Left ventricle myocardium inferior (tissue), 1 donor: ENCODE measurements around the gene MEIOSIN. TPM values are rescaled to one million over a fixed set of nuclear protein-coding genes. Genes with fewer than 3 reads are reported as not detected.

Source experiments
- DNase-seq: peaks from one replicate; pipeline ENCODE4 v3.0.0-alpha.2; 2020
- H3K27ac ChIP-seq: fragments of 200-600 bp; replicated peaks from 2 replicates; pipeline ENCODE4 v1.8.0; 2021
- H3K27me3 ChIP-seq: fragments of 200-600 bp; 2 replicates; pipeline ENCODE4 v1.8.0; 2021; ENCODE audit warnings: low read depth
- H3K36me3 ChIP-seq: fragments of 200-600 bp; 2 replicates; pipeline ENCODE4 v1.8.0; 2021
- H3K4me1 ChIP-seq: fragments of 200-600 bp; 2 replicates; pipeline ENCODE4 v1.8.0; 2021
- H3K4me3 ChIP-seq: fragments of 200-600 bp; 2 replicates; pipeline ENCODE4 v1.8.0; 2021; ENCODE audit warnings: mild to moderate bottlenecking, moderate library complexity
- H3K9me3 ChIP-seq: fragments of 200-600 bp; replicated peaks from 2 replicates; pipeline ENCODE4 v1.8.0; 2021
- CTCF ChIP-seq: fragments of 200-600 bp; IDR thresholded peaks from 2 replicates; pipeline ENCODE4 v1.8.0; 2021; ENCODE audit warnings: antibody characterized with exemption, mild to moderate bottlenecking, borderline replicate concordance
- intact Hi-C: fragments of 100-400 bp; cut with micrococcal nuclease; formaldehyde crosslinking; loops from one replicate; pipeline ENCODE4 v1.11.0; 2022
- total RNA-seq: library from RNA; stranded (reverse); fragmentation: NEBNext Ultra II Directional; extraction: Animal tissue kit (Norgen Biotek cat#: 25700); gene quantifications from one replicate; pipeline ENCODE4 v1.2.1, GENCODE V29; 2021
- donor health status: DM: no; HTN: yes; CAD: no; lungs with severe emphysema.

Gene MEIOSIN
- total RNA-seq, 1 donor from 2014 or later: not detected

GRCh38 chr19:45800070-45800553 is 66.9 kb downstream of the MEIOSIN start:
- no peak for TF ChIP-seq CTCF
- DNase-seq: no peak
- Histone ChIP-seq H3K36me3 (no peaks in the 10 kb centered on the region), H3K27me3 (no peaks in the 10 kb centered on the region), H3K4me3 (no peak overlapping the region), H3K4me1 (peaks cover 12% of the 10 kb centered on the region), H3K27ac (no peak overlapping the region), H3K9me3 (no peaks in the 10 kb centered on the region)
- intact Hi-C loops: no loop called here

GRCh38 chr19:45801603-45802175 is 68.5 kb downstream of the MEIOSIN start:
- no peaks in the 10 kb centered on the region for H3K27me3 ChIP-seq
- H3K36me3 ChIP-seq: no peaks in the 10 kb centered on the region
- intact Hi-C loops: no loop called here
- H3K4me1 ChIP-seq: peaks cover 12% of the 10 kb centered on the region
- DNase-seq: no peak
- no peak overlapping the region for H3K4me3 ChIP-seq
- H3K27ac ChIP-seq: no peak overlapping the region
- H3K9me3 ChIP-seq: no peaks in the 10 kb centered on the region
- TF ChIP-seq CTCF: no peak

GRCh38 chr19:45804140-45804958 is 71.1 kb downstream of the MEIOSIN start:
- Histone ChIP-seq H3K27ac (no peak overlapping the region), H3K9me3 (no peaks in the 10 kb centered on the region), H3K4me3 (no peak overlapping the region), H3K27me3 (no peaks in the 10 kb centered on the region), H3K36me3 (no peaks in the 10 kb centered on the region), H3K4me1 (peaks cover 3% of the 10 kb centered on the region)
- intact Hi-C loops: no loop called here
- TF ChIP-seq CTCF: no peak
- DNase-seq: no peak

GRCh38 chr19:45804959-45805230 is 71.7 kb downstream of the MEIOSIN start:
- no peak for TF ChIP-seq CTCF
- no peaks in the 10 kb centered on the region for H3K27me3 ChIP-seq
- H3K27ac ChIP-seq: no peak overlapping the region
- H3K36me3 ChIP-seq: no peaks in the 10 kb centered on the region
- no peaks in the 10 kb centered on the region for H3K4me1 ChIP-seq
- no peaks in the 10 kb centered on the region for H3K9me3 ChIP-seq
- intact Hi-C loops: no loop called here
- no peak for DNase-seq
- no peak overlapping the region for H3K4me3 ChIP-seq

- TF ChIP-seq CTCF: no peak
- Histone ChIP-seq H3K36me3 (no peaks in the 10 kb centered on the region), H3K27ac (no peak overlapping the region), H3K9me3 (no peaks in the 10 kb centered on the region), H3K4me1 (no peaks in the 10 kb centered on the region), H3K27me3 (no peaks in the 10 kb centered on the region), H3K4me3 (no peak overlapping the region)
- intact Hi-C loops: no loop called here
- no peak for DNase-seq
Measured at GRCh38 chr19:45805719-45806118, 72.5 kb downstream of the MEIOSIN start.
